ENCODE data around the gene BTBD19. TPM values are rescaled to one million over a fixed set of nuclear protein-coding genes. Genes with fewer than 3 reads are reported as not detected.
"Not testable (repeated sequence)": the region's sequence is repeated elsewhere in the genome, so short reads cannot be mapped to it uniquely, and the experiment has no call there.

Gene BTBD19, protein sequence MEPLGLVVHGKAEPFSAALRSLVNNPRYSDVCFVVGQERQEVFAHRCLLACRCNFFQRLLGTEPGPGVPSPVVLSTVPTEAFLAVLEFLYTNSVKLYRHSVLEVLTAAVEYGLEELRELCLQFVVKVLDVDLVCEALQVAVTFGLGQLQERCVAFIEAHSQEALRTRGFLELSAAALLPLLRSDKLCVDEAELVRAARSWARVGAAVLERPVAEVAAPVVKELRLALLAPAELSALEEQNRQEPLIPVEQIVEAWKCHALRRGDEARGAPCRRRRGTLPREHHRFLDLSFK
- 1.4 and 1.7 TPM in 2 replicates for total RNA-seq (ENCODE audit: low replicate concordance)

GRCh38 chr1:44808063-44808937, at the start of gene BTBD19:
BTBD19 (plus strand) TSS chr1:44808523; CDS start chr1:44808821, 298 bp downstream.
- no peaks in the 10 kb centered on the region for H3K9me3 ChIP-seq (ENCODE audit: low read depth)
- H3F3A ChIP-seq (ENCODE audit: low read depth) = peaks cover 20% of the 10 kb centered on the region
- no peak within 1 kb of the TSS for H2AFZ ChIP-seq (replicated peaks)
- H3K4me2 ChIP-seq = peak within 1 kb of the TSS; percentile 71
- Mint-ChIP-seq H3K27me3 (ENCODE audit: insufficient read depth, low read depth) (peaks cover 15% of the 10 kb centered on the region), H3K4me1 (peaks cover 57% of the 10 kb centered on the region), H3K27ac (peak within 1 kb of the TSS; percentile 100), H3K36me3 (peaks cover 6% of the 10 kb centered on the region), H3K9me3 (no peaks in the 10 kb centered on the region), H3K4me3 (peak within 1 kb of the TSS; percentile 78)
- H3K27me3 ChIP-seq = no peaks in the 10 kb centered on the region
- TF ChIP-seq EZH2 (IDR thresholded peaks at IDR 0.05) = no peak
- TF ChIP-seq EZH2phosphoT487 (IDR thresholded peaks at IDR 0.05) = no peak
- no peak for TF ChIP-seq CTCF (IDR thresholded peaks at IDR 0.05)
- H4K20me1 ChIP-seq (ENCODE audit: low read depth) = no peaks in the 10 kb centered on the region
- no peak within 1 kb of the TSS for H3K9ac ChIP-seq
- H3K4me3 ChIP-seq = peak within 1 kb of the TSS; percentile 17
- DNase-seq (ENCODE audit: low spot score) = peak; percentile 92
- H3K27ac ChIP-seq = peak within 1 kb of the TSS; percentile 18
- H3K79me2 ChIP-seq (ENCODE audit: low read depth) = no peaks in the 10 kb centered on the region
- H3K4me1 ChIP-seq = peaks cover 44% of the 10 kb centered on the region
- no peaks in the 10 kb centered on the region for H3K36me3 ChIP-seq

- Mint-ChIP-seq H3K27me3 (ENCODE audit: insufficient read depth, low read depth) (peaks cover 2% of the 10 kb centered on the region), H3K9me3 (no peaks in the 10 kb centered on the region), H3K27ac (no peak overlapping the region), H3K4me3 (no peak overlapping the region), H3K4me1 (no peaks in the 10 kb centered on the region), H3K36me3 (peaks cover 45% of the 10 kb centered on the region)
- H3F3A ChIP-seq (ENCODE audit: low read depth) = peaks cover 4% of the 10 kb centered on the region
- H3K4me1 ChIP-seq = no peaks in the 10 kb centered on the region
- H3K4me2 ChIP-seq = no peak overlapping the region
- TF ChIP-seq EZH2 (IDR thresholded peaks at IDR 0.05) (no peak), EZH2phosphoT487 (IDR thresholded peaks at IDR 0.05) (no peak), CTCF (IDR thresholded peaks at IDR 0.05) (no peak)
- no peak for DNase-seq (ENCODE audit: low spot score)
- no peaks in the 10 kb centered on the region for H3K9me3 ChIP-seq (ENCODE audit: low read depth)
- no peaks in the 10 kb centered on the region for H4K20me1 ChIP-seq (ENCODE audit: low read depth)
- H3K27ac ChIP-seq = no peak overlapping the region
- no peak overlapping the region for H3K9ac ChIP-seq
- no peaks in the 10 kb centered on the region for H3K36me3 ChIP-seq
- no peak overlapping the region for H3K4me3 ChIP-seq
- no peak overlapping the region for H2AFZ ChIP-seq (replicated peaks)
- H3K79me2 ChIP-seq (ENCODE audit: low read depth) = no peaks in the 10 kb centered on the region
- no peaks in the 10 kb centered on the region for H3K27me3 ChIP-seq
These were observed 49.2 kb upstream of the BTBD19 start for GRCh38 chr1:44759077-44759476.

DNA sequence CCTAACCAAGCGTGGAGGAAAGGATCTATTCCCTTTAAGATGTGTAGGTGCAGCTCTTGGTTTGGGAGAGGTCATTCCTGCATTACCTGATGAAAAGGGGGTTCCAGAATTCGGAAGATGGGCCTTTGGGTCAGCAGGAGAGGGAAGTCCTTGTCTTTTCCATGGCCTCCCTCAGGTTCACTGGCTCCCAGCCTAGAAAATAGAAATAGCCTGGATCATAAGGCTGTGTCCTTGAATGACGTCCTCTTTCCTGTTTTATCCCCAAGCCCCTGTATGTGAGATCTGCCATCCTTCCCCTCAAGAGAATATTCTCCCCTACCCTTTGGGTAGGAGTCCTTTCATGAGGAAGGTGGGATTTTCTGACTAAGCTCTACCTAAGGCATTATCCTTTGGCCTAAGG, 47.4 kb upstream of the BTBD19 start:
- H4K20me1 ChIP-seq (ENCODE audit: low read depth) = no peaks in the 10 kb centered on the region
- no peak overlapping the region for H3K9ac ChIP-seq
- H3K27ac Mint-ChIP-seq = no peak overlapping the region
- no peak overlapping the region for H3K4me2 ChIP-seq
- H3K4me3 Mint-ChIP-seq = no peak overlapping the region
- no peak overlapping the region for H3K27ac ChIP-seq
- no peak overlapping the region for H2AFZ ChIP-seq (replicated peaks)
- TF ChIP-seq EZH2phosphoT487 (IDR thresholded peaks at IDR 0.05) (no peak), CTCF (IDR thresholded peaks at IDR 0.05) (no peak), EZH2 (IDR thresholded peaks at IDR 0.05) (no peak)
- H3F3A ChIP-seq (ENCODE audit: low read depth) = peaks cover 6% of the 10 kb centered on the region
- H3K4me3 ChIP-seq = no peak overlapping the region
- H3K9me3 ChIP-seq (ENCODE audit: low read depth) = no peaks in the 10 kb centered on the region
- no peaks in the 10 kb centered on the region for H3K36me3 ChIP-seq
- peaks cover 2% of the 10 kb centered on the region for H3K27me3 Mint-ChIP-seq (ENCODE audit: insufficient read depth, low read depth)
- no peaks in the 10 kb centered on the region for H3K9me3 Mint-ChIP-seq
- no peaks in the 10 kb centered on the region for H3K79me2 ChIP-seq (ENCODE audit: low read depth)
- no peaks in the 10 kb centered on the region for H3K27me3 ChIP-seq
- no peaks in the 10 kb centered on the region for H3K4me1 Mint-ChIP-seq
- H3K36me3 Mint-ChIP-seq = peaks cover 37% of the 10 kb centered on the region
- no peak for DNase-seq (ENCODE audit: low spot score)
- H3K4me1 ChIP-seq = no peaks in the 10 kb centered on the region

- not testable (repeated sequence) for H3K36me3 ChIP-seq; DNase-seq (ENCODE audit: low spot score); H3K4me1 Mint-ChIP-seq; H3K27ac Mint-ChIP-seq; H3K4me3 ChIP-seq; H4K20me1 ChIP-seq (ENCODE audit: low read depth); H3K9me3 Mint-ChIP-seq; H3K27ac ChIP-seq; H3K79me2 ChIP-seq (ENCODE audit: low read depth); H3K27me3 Mint-ChIP-seq (ENCODE audit: insufficient read depth, low read depth); H3K9ac ChIP-seq; H2AFZ ChIP-seq (replicated peaks); H3K4me3 Mint-ChIP-seq; H3K4me2 ChIP-seq; H3K4me1 ChIP-seq; H3K9me3 ChIP-seq (ENCODE audit: low read depth); H3K27me3 ChIP-seq
- peaks cover 20% of the 10 kb centered on the region for H3K36me3 Mint-ChIP-seq
- H3F3A ChIP-seq (ENCODE audit: low read depth) = peaks cover 22% of the 10 kb centered on the region
These were observed 41.9 kb upstream of the BTBD19 start for GRCh38 chr1:44766421-44766820.

All from neural progenitor cell (in vitro differentiated cells).